Psoas muscle (tissue), 8 donors: Measurements from ENCODE around the gene SHPK. TPM values are rescaled to one million over a fixed set of nuclear protein-coding genes. Genes with fewer than 3 reads are reported as not detected.

Experiments used
- ATAC-seq, 4 donors: fragments of 200-7000 bp; cut with Tn5 transposase; one replicate each; pipeline ENCODE4 v1.9.1; 2020; ENCODE audit warnings: moderate library complexity in 3 of 4, mild to moderate bottlenecking in 2 of 4
- DNase-seq, 2 donors: peaks; one replicate each; pipeline ENCODE4 v3.0.0-alpha.2; 2020
- H3K27ac ChIP-seq: fragments of 200-600 bp; one replicate; pipeline ENCODE4 v1.8.0; 2022
- H3K27me3 ChIP-seq, 3 donors: fragments of 200-600 bp in 1 of 3; one replicate each; pipeline versions ENCODE4 v1.6.1 to v1.8.0; 2013 to 2022; ENCODE audit warnings: low read length in 2 of 3, mild to moderate bottlenecking in 2 of 3, moderate library complexity in 1 of 3; ENCODE audit not compliant: insufficient read depth in 3 of 3
- H3K36me3 ChIP-seq, 2 donors: fragments of 200-600 bp in 1 of 2; one replicate each; pipeline versions ENCODE4 v1.6.1 to v1.8.0; 2013 to 2022; ENCODE audit warnings: low read depth in 1 of 2, mild to moderate bottlenecking in 1 of 2, moderate library complexity in 1 of 2; ENCODE audit not compliant: insufficient read depth in 1 of 2
- H3K4me1 ChIP-seq: fragments of 200-600 bp; one replicate; pipeline ENCODE4 v1.8.0; 2022
- H3K4me3 ChIP-seq: fragments of 200-600 bp; one replicate; pipeline ENCODE4 v1.8.0; 2022; ENCODE audit warnings: mild to moderate bottlenecking
- H3K9me3 ChIP-seq: fragments of 200-600 bp; one replicate; pipeline ENCODE4 v1.8.0; 2022
- WGBS, 3 donors: extraction: QIAGEN DNeasy Blood & Tissue Kit; methylation state at CpG; one replicate each; pipeline versions ENCODE4 v1.1.6 to v1.1.7; 2013; 5-methylcytosine and 5-hydroxymethylcytosine counted together
- intact Hi-C, 2 donors: fragments of 100-400 bp; cut with DNase I; formaldehyde crosslinking; loops; one replicate each; pipeline versions ENCODE4 v1.11.0 to v1.14.2; 2022
- polyA plus RNA-seq, 3 donors: library from polyadenylated mRNA; stranded (reverse); fragments of 200-250 nt; gene quantifications; one replicate each; pipeline ENCODE4 v1.2.3, GENCODE V29; 2013
- total RNA-seq, 4 donors: library from RNA; stranded (reverse); fragmentation: NEBNext Ultra II Directional in 2 of 4; extraction: Animal tissue kit (Norgen Biotek cat#: 25700) in 2 of 4; gene quantifications; one replicate each; pipeline versions ENCODE4 v1.2.1 to v1.2.4, GENCODE V29; 2021 to 2023
- TF ChIP-seq, protein P1 (sequence below): fragments of 200-600 bp; IDR thresholded peaks from one replicate; pipeline ENCODE4 v1.8.0; 2022; ENCODE audit warnings: antibody characterized with exemption
- donor health status: healthy with polysubstance abuse.
- donor health status: DM: no; HTN: no; CAD: no; lungs with moderate emphysema.
- donor health status: Bipolar disorder and iron deficiency.
- donor health status: healthy.
- donor health status: DM: yes; HTN: yes; CAD: no.
- donor health status: DM: no; HTN: no; CAD: no.
- donor health status: DM: no; HTN: no; CAD: no.
- donor health status: DM: yes; HTN: yes; CAD: no.

SHPK gene
- total and polyA plus RNA-seq, 7 donors: 1.7 to 3.8 (median 2.2) TPM

DNA sequence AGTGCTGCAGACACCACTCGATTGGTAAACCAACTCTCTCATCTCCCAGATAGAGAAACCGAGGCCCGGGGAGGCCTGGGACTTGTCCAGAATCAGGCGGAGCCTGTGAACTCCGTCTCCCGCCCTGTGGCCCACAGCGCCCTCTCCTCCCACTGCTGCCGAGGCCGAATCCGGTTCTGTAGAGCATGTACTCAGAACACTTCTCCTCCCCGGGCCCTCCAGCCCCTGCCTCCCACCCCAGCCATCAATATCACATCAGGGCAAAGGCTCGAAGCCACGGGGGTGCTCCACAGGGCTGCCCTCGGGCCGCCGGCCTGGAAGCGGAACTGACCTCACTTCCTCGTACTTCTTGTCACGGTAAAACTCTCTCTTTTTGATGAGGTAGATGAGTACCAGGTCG lies 45.5 kb upstream of the SHPK start:
- Histone ChIP-seq H3K4me1 (no peaks in the 10 kb centered on the region), H3K27ac (no peak overlapping the region), H3K27me3 (no peaks in the 10 kb centered on the region), H3K36me3 (peaks cover 0 to 21% of the 10 kb centered on the region in 2 donors), H3K4me3 (no peak overlapping the region), H3K9me3 (no peaks in the 10 kb centered on the region)
- no peak for DNase-seq
- no peak for ATAC-seq
- intact Hi-C loops: loop anchor here (5.0 kb wide), 3 partner anchors 41 to 136 kb away; partner anchors contain the start of gene HASPIN (in 1 of the 2)
- TF ChIP-seq, protein P1, sequence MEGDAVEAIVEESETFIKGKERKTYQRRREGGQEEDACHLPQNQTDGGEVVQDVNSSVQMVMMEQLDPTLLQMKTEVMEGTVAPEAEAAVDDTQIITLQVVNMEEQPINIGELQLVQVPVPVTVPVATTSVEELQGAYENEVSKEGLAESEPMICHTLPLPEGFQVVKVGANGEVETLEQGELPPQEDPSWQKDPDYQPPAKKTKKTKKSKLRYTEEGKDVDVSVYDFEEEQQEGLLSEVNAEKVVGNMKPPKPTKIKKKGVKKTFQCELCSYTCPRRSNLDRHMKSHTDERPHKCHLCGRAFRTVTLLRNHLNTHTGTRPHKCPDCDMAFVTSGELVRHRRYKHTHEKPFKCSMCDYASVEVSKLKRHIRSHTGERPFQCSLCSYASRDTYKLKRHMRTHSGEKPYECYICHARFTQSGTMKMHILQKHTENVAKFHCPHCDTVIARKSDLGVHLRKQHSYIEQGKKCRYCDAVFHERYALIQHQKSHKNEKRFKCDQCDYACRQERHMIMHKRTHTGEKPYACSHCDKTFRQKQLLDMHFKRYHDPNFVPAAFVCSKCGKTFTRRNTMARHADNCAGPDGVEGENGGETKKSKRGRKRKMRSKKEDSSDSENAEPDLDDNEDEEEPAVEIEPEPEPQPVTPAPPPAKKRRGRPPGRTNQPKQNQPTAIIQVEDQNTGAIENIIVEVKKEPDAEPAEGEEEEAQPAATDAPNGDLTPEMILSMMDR: no peak
- WGBS, 3 donors: 80 to 83% (median 81%) methylated on average over 20 of the region's 20 CpGs

DNA sequence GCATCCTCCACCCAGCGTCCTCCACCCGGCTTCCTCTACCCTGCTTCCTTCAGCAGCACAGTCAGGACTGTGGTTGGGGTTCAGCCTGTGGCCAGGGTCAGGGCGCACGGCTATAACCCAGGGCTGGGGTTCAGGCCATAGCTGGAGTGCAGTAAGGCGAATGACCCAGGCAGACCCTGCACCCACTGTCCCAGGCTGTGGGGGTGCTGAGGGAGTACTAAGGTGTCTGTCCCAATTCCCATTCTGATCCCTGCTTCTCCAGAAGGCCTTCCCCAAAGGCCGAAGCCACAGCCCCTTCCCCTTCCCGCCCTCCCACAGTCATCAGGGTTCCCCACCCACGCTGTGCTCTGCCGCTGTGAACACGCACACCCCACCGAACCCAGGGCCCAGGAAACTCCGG lies 45.0 kb upstream of the SHPK start:
- 84 to 91% (median 87%) methylated on average over 12 of the region's 12 CpGs for WGBS, 3 donors
- H3K27ac ChIP-seq: no peak overlapping the region
- intact Hi-C loops: loop anchor here (5.0 kb wide), 3 partner anchors 41 to 136 kb away; partner anchors contain the start of gene HASPIN (in 1 of the 2)

DNA sequence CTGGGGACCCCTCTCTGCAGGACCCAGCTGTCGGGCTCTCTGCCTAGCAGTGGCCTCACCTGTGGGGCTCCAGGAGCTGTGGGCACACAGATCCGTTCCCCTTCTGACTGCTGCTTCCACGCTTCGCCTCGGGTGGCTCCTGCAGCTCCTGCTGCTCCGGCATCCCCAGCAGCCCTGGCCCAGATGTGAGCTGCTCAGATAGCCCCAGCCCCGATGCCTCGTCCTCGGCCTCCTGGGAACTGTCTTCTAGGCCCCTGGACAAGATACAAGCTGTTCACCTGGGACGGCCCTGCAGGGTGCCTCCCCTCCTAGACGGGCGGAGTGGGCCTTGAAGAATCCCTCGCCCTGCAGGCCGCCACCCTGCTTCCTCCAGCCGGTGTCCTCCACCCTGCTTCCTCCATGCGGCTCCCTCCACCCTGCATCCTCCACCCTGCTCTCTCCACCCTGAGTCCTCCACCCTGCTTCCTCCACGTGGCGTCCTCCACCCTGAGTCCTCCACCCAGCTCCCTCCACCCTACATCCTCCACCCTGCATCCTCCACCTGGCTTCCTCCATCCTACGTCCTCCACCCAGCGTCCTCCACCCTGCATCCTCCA lies 43.6 kb upstream of the SHPK start:
- intact Hi-C loops: loop anchor here (5.0 kb wide), 3 partner anchors 43 to 138 kb away; partner anchors contain the start of gene HASPIN (in 1 of the 2)
- TF ChIP-seq, protein P1: no peak
- Histone ChIP-seq H3K4me1 (no peaks in the 10 kb centered on the region), H3K4me3 (no peak overlapping the region), H3K27me3 (no peaks in the 10 kb centered on the region), H3K27ac (no peak overlapping the region), H3K36me3 (peaks cover 0 to 21% of the 10 kb centered on the region in 2 donors), H3K9me3 (no peaks in the 10 kb centered on the region)
- 65 to 71% (median 71%) methylated on average over 19 to 20 of the region's 20 CpGs for WGBS, 3 donors
- DNase-seq: no peak
- ATAC-seq: no peak

More for the DNA sequence above, 45.0 kb upstream of the SHPK start:
- no peak for DNase-seq
- ATAC-seq: no peak
- Histone ChIP-seq H3K4me3 (no peak overlapping the region), H3K4me1 (no peaks in the 10 kb centered on the region), H3K27me3 (no peaks in the 10 kb centered on the region), H3K9me3 (no peaks in the 10 kb centered on the region), H3K36me3 (peaks cover 0 to 21% of the 10 kb centered on the region in 2 donors)
- TF ChIP-seq, protein P1: no peak

- no peak overlapping the region for H3K27ac ChIP-seq
- H3K9me3 ChIP-seq: no peaks in the 10 kb centered on the region
- intact Hi-C loops: no loop called here
- no peak for ATAC-seq
- peak in 1 of 2 donors; percentile 45 for DNase-seq
- no peaks in the 10 kb centered on the region for H3K27me3 ChIP-seq
- WGBS, 3 donors: 85 to 88% (median 88%) methylated on average over 27 of the region's 27 CpGs
- no peak overlapping the region for H3K4me3 ChIP-seq
- H3K4me1 ChIP-seq: no peaks in the 10 kb centered on the region
- TF ChIP-seq, protein P1: no peak
- H3K36me3 ChIP-seq: peaks cover 0 to 18% of the 10 kb centered on the region in 2 donors
These were observed 42.9 kb upstream of the SHPK start for GRCh38 chr17:3678821-3679530.
